Astrocyte (in vitro differentiated cells and primary cell): ENCODE data around the gene SURF4.

Experiments
- EZH2 ChIP-seq: IDR thresholded peaks from 2 replicates; pipeline ENCODE4 v1.6.1; 2012; ENCODE audit warnings: mild to moderate bottlenecking, low read length, inconsistent platforms; ENCODE audit not compliant: insufficient read depth
- TF ChIP-seq, protein P1 (sequence below): IDR thresholded peaks from 2 replicates; pipeline ENCODE4 v1.5.1; 2011; ENCODE audit warnings: low read depth, mild to moderate bottlenecking, inconsistent platforms, low read length, moderate library complexity; ENCODE audit not compliant: insufficient read depth

DNA sequence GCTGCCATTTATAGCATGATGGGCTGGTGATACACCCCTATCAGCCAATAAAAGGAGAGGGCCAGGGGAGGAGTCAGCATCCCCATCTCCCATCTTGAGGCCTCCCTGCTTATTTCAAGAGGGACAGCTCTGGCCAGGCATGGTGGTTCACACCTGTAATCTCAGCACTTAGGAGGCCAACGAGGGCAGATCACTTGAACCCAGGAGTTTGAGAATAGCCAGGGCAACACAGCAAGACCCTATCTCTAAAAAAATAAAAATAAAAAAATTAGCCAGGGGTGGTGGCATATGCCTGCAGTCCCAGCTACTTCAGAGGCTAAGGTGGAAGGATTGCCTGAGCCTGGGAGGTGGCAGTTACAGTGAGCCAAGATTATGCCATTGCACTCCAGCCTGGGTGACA is 32.2 kb upstream of the SURF4 start:
- TF ChIP-seq, protein P1, sequence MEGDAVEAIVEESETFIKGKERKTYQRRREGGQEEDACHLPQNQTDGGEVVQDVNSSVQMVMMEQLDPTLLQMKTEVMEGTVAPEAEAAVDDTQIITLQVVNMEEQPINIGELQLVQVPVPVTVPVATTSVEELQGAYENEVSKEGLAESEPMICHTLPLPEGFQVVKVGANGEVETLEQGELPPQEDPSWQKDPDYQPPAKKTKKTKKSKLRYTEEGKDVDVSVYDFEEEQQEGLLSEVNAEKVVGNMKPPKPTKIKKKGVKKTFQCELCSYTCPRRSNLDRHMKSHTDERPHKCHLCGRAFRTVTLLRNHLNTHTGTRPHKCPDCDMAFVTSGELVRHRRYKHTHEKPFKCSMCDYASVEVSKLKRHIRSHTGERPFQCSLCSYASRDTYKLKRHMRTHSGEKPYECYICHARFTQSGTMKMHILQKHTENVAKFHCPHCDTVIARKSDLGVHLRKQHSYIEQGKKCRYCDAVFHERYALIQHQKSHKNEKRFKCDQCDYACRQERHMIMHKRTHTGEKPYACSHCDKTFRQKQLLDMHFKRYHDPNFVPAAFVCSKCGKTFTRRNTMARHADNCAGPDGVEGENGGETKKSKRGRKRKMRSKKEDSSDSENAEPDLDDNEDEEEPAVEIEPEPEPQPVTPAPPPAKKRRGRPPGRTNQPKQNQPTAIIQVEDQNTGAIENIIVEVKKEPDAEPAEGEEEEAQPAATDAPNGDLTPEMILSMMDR: no peak
- TF ChIP-seq EZH2: no peak
